HL-60/S4 (cell line): ENCODE measurements around the gene ARL9.
"Not testable (repeated sequence)": the region's sequence is repeated elsewhere in the genome, so short reads cannot be mapped to it uniquely, and the experiment has no call there.

Source experiments
- in situ Hi-C: fragments of 300-500 bp; cut with MboI; formaldehyde crosslinking; loops from 2 replicates; pipeline ENCODE4 v1.14.3; 2022; ENCODE audit warnings: low sequenced_read_pairs

Gene ARL9

GRCh38 chr4:56505269-56506130, at the start of gene ARL9:
TSS of gene ARL9 (plus strand) at chr4:56505791. CDS start at chr4:56505863, 72 bp downstream.
- in situ Hi-C loops: no loop called here

GRCh38 chr4:56460085-56460484, 45.5 kb upstream of the ARL9 start:
- in situ Hi-C loops: no loop called here

DNA sequence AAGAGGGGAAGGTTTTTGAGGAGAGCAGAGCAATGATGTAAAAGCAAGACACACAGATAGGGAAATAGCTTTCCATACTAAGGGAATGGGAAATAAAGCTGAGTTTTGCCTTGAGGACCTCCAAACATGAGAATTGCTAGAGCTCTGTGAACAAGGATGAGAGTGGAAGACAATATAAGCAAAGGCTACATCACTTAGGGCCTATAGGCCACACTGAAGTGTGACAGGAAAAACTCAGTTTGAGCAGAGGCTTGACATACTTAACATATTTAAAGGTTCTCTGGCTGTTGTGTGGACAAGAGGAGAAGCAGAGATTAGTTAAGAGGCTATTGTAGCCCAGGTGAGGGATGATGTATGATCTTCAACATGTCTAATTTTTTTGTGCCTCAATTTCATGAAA, 43.4 kb upstream of the ARL9 start:
- in situ Hi-C loops: no loop called here

- in situ Hi-C loops: no loop called here
Observed at GRCh38 chr4:56463711-56464110, 41.9 kb upstream of the ARL9 start.

- in situ Hi-C loops: no loop called here
Observed at GRCh38 chr4:56464581-56464980, 41.0 kb upstream of the ARL9 start.

GRCh38 chr4:56465599-56466295, 39.8 kb upstream of the ARL9 start:
- in situ Hi-C loops: no loop called here

DNA sequence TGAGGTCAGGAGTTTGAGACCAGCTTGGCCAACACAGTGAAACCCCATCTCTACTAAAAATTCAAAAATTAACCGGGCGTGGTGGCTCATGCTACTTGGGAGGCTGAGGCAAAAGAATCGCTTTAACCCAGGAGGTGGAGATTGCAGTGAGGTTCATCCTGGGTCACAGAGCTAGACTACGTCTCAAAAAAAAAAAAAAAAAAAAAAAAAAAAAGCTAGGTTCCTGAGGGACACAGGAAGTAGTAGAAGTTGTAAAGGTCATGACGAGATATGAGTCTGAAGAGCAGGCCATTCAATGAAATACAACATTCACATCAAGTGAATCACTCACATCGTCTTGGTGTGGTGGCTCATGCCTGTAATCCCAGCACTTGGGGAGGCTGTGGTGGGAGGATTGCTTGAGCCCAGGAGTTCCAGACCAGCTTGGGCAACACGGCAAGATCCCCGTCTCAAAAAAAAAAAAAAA, 39.3 kb upstream of the ARL9 start:
- in situ Hi-C loops: not testable (repeated sequence)

DNA sequence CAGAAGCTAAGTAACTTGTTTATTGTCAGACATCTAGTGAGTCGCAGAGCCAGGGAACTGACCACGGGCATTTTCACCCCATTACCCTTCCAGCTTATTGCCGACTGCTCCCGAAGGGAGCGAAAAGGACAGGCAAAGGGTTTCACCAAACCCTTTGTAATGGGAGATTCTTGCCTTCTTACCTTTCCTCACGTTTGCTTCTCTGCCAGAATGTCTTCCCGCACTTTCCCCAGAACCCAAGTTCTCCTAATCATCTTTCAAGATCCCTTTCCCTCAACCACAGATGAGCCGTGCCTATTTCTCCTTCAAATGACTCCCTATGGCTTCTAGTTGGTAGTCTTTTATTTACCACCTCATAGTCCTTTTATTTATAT, 38.7 kb upstream of the ARL9 start:
- in situ Hi-C loops: no loop called here

DNA sequence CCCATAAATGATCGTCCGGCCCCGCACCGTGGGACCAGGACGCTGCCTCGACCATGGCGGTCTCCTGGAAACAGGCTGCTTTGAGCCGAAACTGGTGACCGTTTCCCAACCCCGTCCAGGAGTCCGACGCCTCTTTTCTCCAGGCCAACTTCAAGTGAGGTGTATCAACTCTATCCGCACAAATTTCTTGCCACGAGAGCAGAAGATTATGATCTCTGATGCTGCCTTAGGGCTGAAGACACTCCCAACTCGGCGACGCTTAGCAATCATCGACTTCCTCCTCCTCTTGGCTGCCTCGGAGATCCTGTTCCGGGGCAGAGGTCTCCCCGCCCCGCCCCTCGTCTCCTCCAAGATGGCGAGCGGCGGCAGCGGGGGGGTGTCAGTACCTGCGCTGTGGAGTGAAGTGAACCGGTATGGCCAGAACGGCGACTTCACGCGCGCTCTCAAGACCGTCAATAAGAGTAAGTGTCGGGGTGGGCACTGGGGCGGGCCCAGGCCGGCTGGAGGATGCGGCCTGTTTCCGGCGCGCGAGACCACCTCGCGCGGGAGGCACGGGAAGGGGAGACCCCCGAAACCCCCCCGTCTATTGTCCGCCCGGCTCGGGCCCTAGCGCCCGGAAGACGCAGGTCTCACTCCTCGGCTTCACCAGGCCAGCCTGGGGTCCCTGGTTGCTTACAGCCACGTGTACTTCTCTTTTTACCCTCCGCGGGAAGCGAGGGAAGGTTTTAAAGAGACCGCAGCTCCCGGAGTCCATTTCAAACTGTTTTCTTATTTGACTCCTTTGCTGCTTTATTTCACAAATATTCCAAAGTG, 38.1 kb upstream of the ARL9 start, which contains the start of gene SRP72:
TSS of gene SRP72 (plus strand) at position 334 of the 813 bp plus-strand sequence. CDS start at position 353, 19 bp downstream.
- in situ Hi-C loops: no loop called here

DNA sequence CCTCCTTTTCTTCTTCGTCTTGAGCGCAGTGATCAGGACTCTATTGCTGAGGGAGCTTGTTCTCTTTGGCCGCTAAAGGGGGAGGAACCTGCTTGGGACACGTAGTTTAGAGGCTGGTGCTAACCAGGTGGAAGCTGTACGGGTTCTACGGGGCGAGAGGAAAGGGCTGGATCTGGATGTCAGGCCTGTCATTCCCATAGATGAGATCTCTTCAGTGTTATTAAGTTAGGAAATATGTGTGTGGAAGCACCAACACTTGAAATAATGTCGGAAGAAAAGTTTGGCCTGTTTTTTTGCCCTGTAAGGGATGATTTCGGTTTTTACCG, 37.5 kb upstream of the ARL9 start:
- in situ Hi-C loops: no loop called here

GRCh38 chr4:56469489-56470210, 35.9 kb upstream of the ARL9 start:
- in situ Hi-C loops: no loop called here

DNA sequence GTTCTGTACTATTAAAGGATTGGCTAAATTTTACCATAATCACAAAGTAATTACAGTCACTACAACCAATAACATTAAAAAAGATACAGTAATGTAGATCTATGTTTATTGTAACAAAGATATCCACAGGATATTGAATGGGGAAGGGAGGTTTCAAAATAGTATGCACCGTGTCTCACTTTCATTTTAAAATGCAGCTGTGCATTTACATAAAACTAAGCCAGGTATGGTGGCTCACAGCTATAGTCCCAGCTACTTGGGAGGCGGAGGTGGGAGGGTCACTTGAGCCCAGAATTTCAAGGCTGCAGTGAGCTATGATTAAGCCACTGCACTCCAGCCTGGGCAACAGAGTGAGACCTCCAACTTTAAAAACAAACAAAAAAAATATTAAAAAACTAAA, 29.7 kb upstream of the ARL9 start:
- in situ Hi-C loops: no loop called here

DNA sequence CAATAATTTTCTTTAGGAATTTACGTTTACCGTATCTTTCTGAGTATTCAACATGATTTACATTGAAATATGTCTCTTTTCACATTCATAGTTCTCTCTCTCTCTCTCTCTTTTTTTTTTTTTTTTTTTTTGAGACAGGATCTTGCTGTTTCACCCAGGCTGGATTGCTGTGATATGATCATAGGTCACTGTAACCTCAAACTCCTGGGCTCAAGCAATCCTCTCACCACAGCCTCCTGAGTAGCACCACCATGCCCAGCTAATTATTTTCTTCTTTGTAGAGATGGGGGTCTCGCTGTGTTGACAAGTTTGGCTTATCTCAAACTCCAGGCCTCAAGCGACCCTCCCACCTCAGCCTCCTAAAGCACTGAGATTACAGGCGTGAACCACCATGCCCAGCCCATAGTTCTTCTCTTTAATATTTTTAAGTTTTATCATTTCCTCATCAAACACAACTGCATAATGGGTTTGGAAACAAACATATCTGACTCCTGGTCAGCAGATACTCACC, 28.3 kb upstream of the ARL9 start:
- in situ Hi-C loops: no loop called here

- in situ Hi-C loops: no loop called here
Observed at GRCh38 chr4:56480691-56481090, 24.9 kb upstream of the ARL9 start.

GRCh38 chr4:56496241-56496640, 9.3 kb upstream of the ARL9 start:
- in situ Hi-C loops: no loop called here

DNA sequence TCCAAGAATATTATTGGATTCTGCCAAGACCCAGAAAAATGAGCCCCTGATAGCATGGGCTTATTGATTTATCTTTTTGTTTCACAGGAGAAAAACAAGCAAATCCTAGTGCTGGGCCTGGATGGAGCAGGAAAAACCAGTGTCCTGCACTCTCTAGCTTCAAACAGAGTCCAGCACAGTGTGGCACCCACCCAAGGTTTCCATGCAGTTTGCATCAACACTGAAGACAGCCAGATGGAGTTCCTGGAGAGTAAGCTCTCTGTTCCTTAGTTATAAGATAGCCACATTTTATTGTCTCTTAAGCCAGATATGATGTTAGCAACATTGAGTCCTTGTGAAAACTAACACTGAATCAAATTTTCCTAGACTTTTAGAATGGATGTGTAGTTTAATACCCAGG, 5.5 kb downstream of the ARL9 start:
- in situ Hi-C loops: no loop called here

DNA sequence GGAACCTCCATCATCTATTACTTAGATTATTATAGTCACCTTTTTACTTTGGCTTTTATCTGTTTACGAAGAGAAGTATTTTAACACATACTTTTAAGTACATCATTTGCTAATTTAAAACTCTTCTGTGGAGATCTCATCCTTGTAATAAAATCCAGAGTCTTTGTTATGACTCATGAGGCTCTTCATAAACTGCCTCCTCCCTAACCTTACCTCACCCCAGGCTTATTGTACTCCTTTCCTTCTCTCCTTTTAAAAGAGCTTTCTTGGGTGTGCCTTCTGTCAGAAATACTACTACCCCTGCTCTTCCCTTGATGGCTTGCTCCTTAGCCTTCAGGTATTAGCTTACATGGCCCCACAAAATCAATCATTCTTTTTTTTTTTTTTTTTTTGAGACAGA, 6.6 kb downstream of the ARL9 start:
- in situ Hi-C loops: no loop called here

DNA sequence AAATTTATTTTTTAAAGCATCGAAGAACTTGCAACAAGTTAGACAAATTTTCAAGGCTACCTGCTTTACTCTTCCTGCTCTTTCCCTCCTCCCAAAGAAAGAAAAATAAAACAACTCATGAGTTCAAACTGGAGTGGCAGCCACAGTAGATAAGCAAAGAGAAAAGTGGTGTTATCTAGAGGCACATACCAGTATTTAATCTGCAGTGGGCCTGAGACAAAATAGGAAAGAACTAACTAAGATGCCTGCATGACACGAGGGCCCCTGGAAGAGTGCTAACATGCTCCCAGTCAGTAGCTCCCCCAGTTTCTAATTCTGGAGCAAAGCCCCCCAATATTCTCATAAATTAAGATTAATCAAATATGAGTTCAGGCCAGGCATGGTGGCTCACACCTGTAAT, 7.9 kb downstream of the ARL9 start:
- in situ Hi-C loops: no loop called here

- in situ Hi-C loops: no loop called here
Observed at GRCh38 chr4:56530269-56531148, 24.9 kb downstream of the ARL9 start.
